Measurements from ENCODE around the gene SYP.
"Not testable (repeated sequence)": the region's sequence is repeated elsewhere in the genome, so short reads cannot be mapped to it uniquely, and the experiment has no call there.

The SYP gene

GRCh38 chrX:49188468-49189076, 11.4 kb downstream of the SYP start:
- DNase-seq, result no peak

DNA sequence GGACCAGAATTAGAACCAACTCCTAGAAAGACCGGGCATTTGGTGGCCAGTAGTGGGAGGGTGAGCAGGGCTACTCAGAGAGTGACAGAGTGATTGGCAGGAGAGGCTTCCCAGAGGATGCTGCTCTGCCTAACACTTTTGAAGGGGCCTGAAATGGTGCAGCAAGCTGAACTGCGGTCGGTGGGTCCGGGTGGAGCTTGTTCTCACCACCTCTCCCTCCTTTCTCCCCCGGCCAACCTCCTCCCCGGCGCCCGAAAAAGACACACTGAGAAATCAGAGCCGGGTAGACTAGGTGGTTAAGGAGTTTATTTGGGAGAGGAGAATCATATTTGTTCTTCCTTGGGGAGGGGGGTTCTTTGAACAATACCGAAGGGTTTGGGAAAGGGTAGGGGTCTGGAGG, 12.5 kb downstream of the SYP start:
- no peak for DNase-seq

DNA sequence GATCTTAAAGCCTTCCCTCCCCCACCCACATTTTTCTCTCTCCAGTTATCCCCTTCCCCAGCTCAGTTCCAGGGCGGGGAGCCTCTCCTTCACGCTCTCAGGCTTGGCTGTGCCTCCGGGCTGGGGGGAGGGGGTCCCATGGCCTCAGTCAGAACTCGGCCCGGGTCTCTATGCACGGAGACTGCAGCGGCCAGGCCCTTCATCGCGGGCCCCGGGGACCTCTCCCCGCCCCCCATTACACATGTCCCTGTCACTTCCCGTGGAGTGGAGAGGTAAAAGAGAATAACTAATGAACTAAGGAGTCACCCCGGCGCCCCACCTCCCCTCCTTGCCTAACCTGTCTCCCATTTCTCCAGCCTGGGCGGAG, 13.0 kb downstream of the SYP start:
- no peak for DNase-seq

DNA sequence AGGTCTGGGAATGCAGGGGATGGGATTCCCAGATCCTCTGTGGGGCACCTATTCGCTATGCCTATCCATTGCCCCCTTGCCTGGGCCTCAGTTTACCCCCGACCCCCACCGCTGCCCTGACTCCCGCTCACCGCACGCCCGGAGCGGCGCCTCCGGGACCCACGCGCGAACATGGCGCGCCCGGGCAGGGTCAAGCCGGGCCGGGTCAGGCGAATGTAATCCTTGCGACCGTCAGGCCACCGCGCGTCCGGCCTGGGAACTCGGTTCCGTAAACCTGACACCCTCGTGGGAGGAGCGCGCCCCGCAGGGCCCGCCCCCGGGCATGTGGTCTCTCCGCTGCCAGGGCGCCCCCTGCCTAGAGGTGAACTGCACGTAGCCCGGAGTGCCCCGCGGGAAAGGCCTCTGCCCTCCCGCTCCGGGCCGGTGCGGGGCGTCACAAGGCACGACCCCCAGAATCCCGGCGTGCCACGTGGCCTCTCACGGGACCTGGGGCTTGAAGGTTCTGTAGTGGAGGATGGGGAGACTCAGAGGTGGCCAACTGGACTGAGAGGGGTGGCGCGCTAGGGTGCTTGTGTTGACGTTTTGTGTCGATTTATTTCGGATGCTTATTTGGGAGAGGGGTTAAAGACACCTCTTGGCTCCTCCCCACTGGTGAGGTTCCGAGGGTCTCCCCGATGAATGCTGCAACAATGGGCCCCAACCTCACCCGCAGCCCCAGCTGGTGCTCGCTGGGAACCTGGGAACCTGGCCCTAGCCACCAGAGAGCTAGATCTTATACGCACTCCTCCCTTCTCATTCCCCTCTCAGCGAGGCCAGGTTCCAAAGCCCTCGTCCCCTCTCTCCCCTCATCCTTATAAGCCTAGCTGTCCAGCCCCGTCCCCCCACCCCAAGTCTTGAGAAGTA, 13.6 kb downstream of the SYP start, which contains the start of gene PRICKLE3:
Gene PRICKLE3, minus strand, starts transcription at position 249 of the 903 bp plus-strand sequence. Its CDS starts 76 bp downstream, at position 173.
- peak; percentile 64 for DNase-seq

DNA sequence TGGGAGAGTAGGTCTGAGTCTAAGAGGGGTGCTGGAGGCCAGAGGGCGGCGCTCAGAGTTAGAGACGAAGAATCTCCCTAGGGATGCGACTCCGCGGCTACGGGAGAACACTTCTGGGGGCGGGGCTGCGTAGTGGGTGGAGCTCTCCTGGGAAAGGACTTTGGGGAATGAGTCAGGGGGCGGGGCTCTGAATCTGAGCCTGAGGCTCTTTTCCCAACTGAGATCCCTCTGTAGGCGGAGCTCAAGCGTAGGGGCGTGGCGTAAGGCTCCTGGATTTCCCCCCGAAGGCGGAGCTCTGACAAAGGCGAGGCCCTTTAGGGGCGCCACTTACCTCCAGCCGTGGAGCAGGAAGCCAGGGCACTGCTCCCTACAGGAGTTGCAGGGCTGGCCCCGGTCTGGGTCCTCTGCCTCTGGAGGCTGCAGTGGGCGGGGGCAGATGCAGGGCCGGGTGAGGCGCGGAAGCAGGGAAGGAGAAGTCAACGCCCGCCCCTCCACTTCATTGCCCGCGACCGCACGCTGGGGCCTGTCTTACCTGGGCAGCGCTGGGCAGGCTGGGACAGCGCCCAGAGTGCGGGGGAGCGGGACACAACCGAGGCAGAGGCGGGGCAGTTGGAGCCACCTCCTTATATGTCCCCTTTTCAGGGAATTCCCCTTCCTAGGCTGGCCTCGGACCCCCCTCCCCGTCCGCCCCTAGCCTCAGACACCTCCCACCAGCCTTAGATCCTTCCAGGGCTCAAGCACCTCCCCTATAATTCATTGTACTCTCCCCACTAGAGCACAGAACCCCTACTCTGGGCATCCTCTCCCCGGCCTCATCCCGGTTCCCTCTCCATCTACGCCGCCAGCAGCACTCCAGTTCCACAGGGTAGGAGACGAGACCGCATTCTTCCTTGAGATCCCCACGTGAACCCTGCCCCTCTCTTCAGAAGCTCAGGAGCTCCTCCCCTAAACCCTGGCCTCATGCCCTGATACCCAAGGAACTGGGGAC, 15.4 kb downstream of the SYP start:
- DNase-seq, result peak; percentile 14

DNA sequence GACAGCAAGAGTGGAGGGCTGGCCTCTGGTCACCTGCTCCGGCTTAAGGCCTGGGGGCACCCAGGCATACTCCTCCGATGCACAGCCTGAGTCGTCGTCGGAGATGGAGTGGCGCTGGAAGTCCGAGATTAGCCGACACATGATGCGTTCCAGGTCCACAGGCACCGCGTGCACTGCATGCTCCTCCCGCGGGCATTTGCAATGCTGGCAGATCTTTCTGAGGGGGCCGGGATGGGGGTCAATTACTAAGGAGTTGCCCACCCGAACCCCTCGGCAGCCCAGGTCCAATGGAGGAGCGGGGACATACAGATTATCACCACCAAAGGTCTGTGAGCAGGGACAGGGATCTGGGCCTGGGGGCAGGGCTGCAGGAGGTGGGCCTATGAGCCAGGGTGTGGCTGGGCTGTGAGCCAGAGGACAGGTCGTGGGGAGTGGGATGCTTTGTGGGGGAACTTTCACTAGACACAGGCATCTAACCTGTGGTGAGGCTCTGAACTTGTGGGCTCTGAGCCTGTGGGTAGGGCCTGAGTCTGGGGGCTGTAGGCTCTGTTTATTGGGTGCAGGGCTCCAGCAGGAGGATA, 16.2 kb downstream of the SYP start:
- no peak for DNase-seq

DNA sequence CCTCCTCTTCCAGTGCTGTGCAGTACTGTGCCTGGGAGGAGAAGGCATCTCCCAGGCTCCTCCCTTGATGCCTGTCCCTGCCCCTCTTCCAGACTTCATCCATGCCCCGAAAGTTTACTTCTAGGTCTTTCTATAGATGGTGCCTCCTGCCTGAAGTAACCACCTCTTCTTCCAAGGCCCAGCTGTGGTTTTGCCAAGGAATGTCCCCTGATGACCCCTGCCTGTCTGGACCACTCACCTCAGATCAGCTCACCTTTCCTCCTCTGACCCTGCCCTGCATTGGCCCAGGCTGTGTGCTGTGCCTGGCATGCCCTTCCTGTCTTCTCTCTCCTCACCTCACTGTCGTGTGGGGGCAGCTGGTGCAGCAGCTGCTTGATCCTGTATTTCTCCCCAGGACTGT, 20.6 kb downstream of the SYP start:
- DNase-seq, result no peak

GRCh38 chrX:49178537-49178936, 21.5 kb downstream of the SYP start:
- no peak for DNase-seq

- DNase-seq, result no peak
Observed at GRCh38 chrX:49177873-49178480, 22.0 kb downstream of the SYP start.

DNA sequence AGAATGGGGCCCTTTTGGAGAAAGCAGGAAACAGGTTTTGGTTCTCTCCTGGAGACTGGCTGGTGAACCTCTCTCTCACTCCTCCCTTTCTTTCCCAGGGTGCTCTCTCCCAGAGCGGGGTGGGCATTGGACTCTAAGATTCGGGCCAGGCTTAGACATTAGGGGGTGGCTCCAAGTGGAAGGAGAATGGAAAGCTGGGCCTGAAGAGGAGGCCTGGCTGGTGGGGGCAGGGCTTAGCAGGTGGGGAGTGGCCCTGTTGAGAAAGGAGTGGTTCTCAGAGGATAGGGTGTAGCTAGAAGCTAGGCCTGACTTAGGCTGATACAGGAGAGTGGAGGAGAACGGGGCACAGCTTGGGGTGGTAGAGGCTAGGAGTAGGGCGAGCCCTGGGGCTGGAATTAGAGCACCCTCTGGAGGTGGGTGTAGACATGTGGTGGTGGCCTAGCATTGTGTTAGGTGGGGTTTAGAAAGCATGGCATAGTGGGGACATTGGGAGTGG, 22.6 kb downstream of the SYP start:
- DNase-seq, result no peak

- no peak for DNase-seq
Observed at GRCh38 chrX:49176421-49177326, 23.3 kb downstream of the SYP start.

DNA sequence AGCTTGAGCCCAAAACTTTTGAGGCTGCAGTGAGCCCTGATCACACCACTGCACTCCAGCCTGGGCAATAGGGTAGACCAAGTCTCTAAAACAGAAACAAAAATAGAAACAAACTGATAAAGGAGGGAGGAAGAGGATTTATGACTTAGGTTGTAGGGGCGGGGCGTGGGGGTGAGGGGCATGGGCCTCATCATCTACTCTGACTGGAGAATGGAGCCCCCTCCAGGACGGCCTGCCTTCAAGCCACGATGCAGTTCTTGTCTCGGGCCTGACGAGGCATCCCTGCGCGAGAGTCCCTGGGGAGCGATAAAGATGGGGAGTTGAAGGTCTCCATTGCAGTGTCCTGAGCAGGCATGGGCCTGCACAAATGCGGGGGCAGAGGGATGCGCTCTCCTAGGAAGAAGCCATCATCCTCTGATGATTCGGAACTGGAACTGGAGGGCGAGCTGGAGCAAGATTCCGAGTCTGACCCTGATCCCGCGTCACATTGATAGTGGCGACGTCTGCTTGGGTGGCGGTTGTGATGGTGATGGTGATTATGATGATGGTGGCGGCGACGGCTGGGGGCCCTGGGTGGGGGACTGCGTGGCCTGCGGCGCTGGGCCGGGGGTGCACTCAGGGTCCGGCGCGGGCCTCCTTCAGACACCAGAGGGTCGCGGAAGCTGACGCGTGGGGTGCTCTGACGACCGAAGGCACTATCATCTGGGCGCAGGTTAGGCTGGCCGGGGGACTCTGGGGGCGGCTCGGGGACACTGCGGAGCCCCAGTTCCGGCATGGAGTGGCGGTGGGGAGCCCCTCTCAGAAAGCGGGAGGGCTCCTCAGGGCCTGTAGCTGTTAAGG, 24.3 kb downstream of the SYP start:
- no peak for DNase-seq

DNA sequence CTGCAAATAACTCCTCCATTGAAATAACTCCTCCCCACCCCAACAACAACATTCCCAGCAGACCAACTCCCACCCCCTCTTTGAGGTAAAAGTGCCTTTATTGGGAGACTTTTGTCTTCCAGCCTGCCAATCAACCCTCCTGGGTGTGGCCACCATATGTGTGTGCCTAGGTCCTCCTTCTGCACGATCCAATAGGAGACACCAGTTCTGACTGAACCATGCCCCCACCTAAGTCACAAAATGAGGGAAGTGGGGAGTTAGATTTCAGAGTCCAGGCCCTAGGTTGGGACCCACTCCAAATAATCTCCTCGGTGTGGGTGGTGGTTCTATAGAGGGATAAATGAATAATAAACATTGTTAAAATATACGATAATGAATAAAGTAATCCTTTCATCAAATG, 25.3 kb downstream of the SYP start:
- DNase-seq, result no peak

- not testable (repeated sequence) for DNase-seq
Observed at GRCh38 chrX:49173544-49173943, 26.4 kb downstream of the SYP start.

GRCh38 chrX:49172280-49172780, 27.7 kb downstream of the SYP start:
- peak; percentile 31 for DNase-seq

DNA sequence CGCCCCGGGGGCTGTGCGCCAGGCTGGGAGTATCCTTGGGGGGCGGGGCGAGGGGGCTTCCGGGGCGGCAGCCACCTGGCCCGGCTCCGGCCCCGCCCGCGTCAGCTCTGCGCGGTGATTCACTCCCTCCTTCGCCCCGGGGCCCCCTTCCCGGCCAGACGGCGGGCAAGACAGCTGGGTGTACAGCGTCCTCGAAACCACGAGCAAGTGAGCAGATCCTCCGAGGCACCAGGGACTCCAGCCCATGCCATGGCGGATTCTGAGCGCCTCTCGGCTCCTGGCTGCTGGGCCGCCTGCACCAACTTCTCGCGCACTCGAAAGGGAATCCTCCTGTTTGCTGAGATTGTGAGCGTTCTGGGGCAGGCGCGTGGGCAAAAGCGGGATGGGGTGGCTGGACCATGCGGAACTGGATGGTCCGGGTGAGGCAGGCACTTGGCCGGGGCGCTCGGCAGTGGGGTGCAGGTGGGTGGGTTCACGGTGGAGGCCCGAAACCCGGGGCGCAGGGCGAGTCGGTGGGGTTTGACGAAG, 28.2 kb downstream of the SYP start, which contains the start of gene PLP2:
Gene PLP2, plus strand, starts transcription at position 147 of the 528 bp plus-strand sequence. Its CDS starts 103 bp downstream, at position 250.
- peak; percentile 26 for DNase-seq

GRCh38 chrX:49167740-49168108, 32.3 kb downstream of the SYP start:
- DNase-seq, result no peak

GRCh38 chrX:49166914-49167739, 32.9 kb downstream of the SYP start:
- DNase-seq, result peak; percentile 33
